Astrocyte (in vitro differentiated cells and primary cell): ENCODE measurements around the gene PKHD1.

Experiments
- EZH2 ChIP-seq: IDR thresholded peaks from 2 replicates; pipeline ENCODE4 v1.6.1; 2012; ENCODE audit warnings: mild to moderate bottlenecking, low read length, inconsistent platforms; ENCODE audit not compliant: insufficient read depth
- TF ChIP-seq, protein P1 (sequence below): IDR thresholded peaks from 2 replicates; pipeline ENCODE4 v1.5.1; 2011; ENCODE audit warnings: low read depth, mild to moderate bottlenecking, inconsistent platforms, low read length, moderate library complexity; ENCODE audit not compliant: insufficient read depth

DNA sequence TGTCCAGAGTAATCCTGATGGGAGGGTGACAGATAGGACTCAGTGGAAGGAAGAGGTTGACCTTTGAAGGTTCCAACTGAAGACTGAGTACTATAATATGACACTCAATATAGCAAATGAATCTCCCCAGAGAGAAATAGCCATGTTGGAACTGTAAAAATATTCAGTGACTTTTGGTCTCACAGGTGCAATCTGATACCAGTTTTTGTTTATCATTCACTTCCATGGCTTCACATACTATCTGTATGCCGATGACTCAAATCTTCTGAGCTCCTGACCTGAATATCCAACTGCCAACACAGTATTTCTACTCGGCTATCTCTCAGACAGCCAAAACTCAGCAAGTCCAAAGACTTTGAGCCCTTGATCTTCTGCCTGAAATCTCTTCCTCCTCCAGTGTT is 21.8 kb upstream of the PKHD1 start:
- TF ChIP-seq, protein P1, sequence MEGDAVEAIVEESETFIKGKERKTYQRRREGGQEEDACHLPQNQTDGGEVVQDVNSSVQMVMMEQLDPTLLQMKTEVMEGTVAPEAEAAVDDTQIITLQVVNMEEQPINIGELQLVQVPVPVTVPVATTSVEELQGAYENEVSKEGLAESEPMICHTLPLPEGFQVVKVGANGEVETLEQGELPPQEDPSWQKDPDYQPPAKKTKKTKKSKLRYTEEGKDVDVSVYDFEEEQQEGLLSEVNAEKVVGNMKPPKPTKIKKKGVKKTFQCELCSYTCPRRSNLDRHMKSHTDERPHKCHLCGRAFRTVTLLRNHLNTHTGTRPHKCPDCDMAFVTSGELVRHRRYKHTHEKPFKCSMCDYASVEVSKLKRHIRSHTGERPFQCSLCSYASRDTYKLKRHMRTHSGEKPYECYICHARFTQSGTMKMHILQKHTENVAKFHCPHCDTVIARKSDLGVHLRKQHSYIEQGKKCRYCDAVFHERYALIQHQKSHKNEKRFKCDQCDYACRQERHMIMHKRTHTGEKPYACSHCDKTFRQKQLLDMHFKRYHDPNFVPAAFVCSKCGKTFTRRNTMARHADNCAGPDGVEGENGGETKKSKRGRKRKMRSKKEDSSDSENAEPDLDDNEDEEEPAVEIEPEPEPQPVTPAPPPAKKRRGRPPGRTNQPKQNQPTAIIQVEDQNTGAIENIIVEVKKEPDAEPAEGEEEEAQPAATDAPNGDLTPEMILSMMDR, result no peak
- no peak for TF ChIP-seq EZH2
